Measurements from ENCODE around the gene GPR78. TPM values are rescaled to one million over a fixed set of nuclear protein-coding genes. Genes with fewer than 3 reads are reported as not detected.

Gene GPR78
- polyA plus RNA-seq, 1 donor (not counting 4 experiments of a cell fraction or from before 2014, with no cell fraction given), result not detected

- dilution Hi-C loops (cut with MboI; ENCODE audit: extremely low pct_ligation_motif_present, low sequenced_read_pairs), result no loop called here
- no peak overlapping the region for H3K9ac ChIP-seq (ENCODE audit: control insufficient read depth, extremely low read depth, insufficient read depth, low read length)
- H2AFZ ChIP-seq (ENCODE audit: control insufficient read depth, low read length), result no peak overlapping the region
- no peaks in the 10 kb centered on the region for H3K4me1 ChIP-seq (ENCODE audit: control insufficient read depth, extremely low read depth, insufficient read depth, low read length)
- H3K9me1 ChIP-seq (ENCODE audit: control insufficient read depth, extremely low read depth, insufficient read depth, low read length), result no peaks in the 10 kb centered on the region
- no peak for DNase-seq (ENCODE audit: low read depth, low spot score)
- no peak for FAIRE-seq
- H3K9me3 ChIP-seq (ENCODE audit: control insufficient read depth, low read depth, low read length), result no peaks in the 10 kb centered on the region
- H3K36me3 ChIP-seq (ENCODE audit: control insufficient read depth in 2 of 2, extremely low read depth in 1 of 2, insufficient read depth in 2 of 2, low read length in 2 of 2), result no peaks in the 10 kb centered on the region
- H3K27ac ChIP-seq (ENCODE audit: control insufficient read depth, insufficient read depth, low read length), result no peak overlapping the region
- no peaks in the 10 kb centered on the region for H3K79me2 ChIP-seq (ENCODE audit: control insufficient read depth, insufficient read depth, low read length)
- no peak overlapping the region for H3K4me2 ChIP-seq (ENCODE audit: control insufficient read depth, extremely low read depth, insufficient read depth, low read depth, low read length)
- peaks cover 11% of the 10 kb centered on the region for H3K27me3 ChIP-seq (ENCODE audit: control insufficient read depth, extremely low read depth, insufficient read depth, low read length)
- no peak for TF ChIP-seq EZH2 (IDR thresholded peaks at IDR 0.05; ENCODE audit: low read length)
- no peak for TF ChIP-seq CTCF (optimal IDR thresholded peaks at IDR 0.05 in 1 of 3, IDR thresholded peaks at IDR 0.05 in 1 of 3, conservative IDR thresholded peaks at IDR 0.05 in 1 of 3; ENCODE audit: extremely low read depth in 1 of 3, insufficient read depth in 2 of 3, low read length in 3 of 3)
- no peak overlapping the region for H3K4me3 ChIP-seq (ENCODE audit: control insufficient read depth in 2 of 3, extremely low read depth in 1 of 3, insufficient read depth in 2 of 3, low read depth in 1 of 3, low read length in 3 of 3)
- no peaks in the 10 kb centered on the region for H4K20me1 ChIP-seq (ENCODE audit: control insufficient read depth, extremely low read depth, insufficient read depth, low read length)
Measured at GRCh38 chr4:8582941-8583654, 2.9 kb downstream of the GPR78 start.

GRCh38 chr4:8583655-8584025, 3.4 kb downstream of the GPR78 start:
- Histone ChIP-seq H3K79me2 (ENCODE audit: control insufficient read depth, insufficient read depth, low read length) (no peaks in the 10 kb centered on the region), H3K27me3 (ENCODE audit: control insufficient read depth, extremely low read depth, insufficient read depth, low read length) (peaks cover 11% of the 10 kb centered on the region), H2AFZ (ENCODE audit: control insufficient read depth, low read length) (no peak overlapping the region), H3K9me3 (ENCODE audit: control insufficient read depth, low read depth, low read length) (no peaks in the 10 kb centered on the region), H3K27ac (ENCODE audit: control insufficient read depth, insufficient read depth, low read length) (no peak overlapping the region), H3K4me1 (ENCODE audit: control insufficient read depth, extremely low read depth, insufficient read depth, low read length) (no peaks in the 10 kb centered on the region), H3K4me2 (ENCODE audit: control insufficient read depth, extremely low read depth, insufficient read depth, low read depth, low read length) (no peak overlapping the region), H4K20me1 (ENCODE audit: control insufficient read depth, extremely low read depth, insufficient read depth, low read length) (no peaks in the 10 kb centered on the region), H3K9ac (ENCODE audit: control insufficient read depth, extremely low read depth, insufficient read depth, low read length) (no peak overlapping the region), H3K4me3 (ENCODE audit: control insufficient read depth in 2 of 3, extremely low read depth in 1 of 3, insufficient read depth in 2 of 3, low read depth in 1 of 3, low read length in 3 of 3) (no peak overlapping the region), H3K36me3 (ENCODE audit: control insufficient read depth in 2 of 2, extremely low read depth in 1 of 2, insufficient read depth in 2 of 2, low read length in 2 of 2) (no peaks in the 10 kb centered on the region), H3K9me1 (ENCODE audit: control insufficient read depth, extremely low read depth, insufficient read depth, low read length) (no peaks in the 10 kb centered on the region)
- FAIRE-seq, result no peak
- DNase-seq (ENCODE audit: low read depth, low spot score), result no peak
- dilution Hi-C loops (cut with MboI; ENCODE audit: extremely low pct_ligation_motif_present, low sequenced_read_pairs), result no loop called here
- TF ChIP-seq CTCF (optimal IDR thresholded peaks at IDR 0.05 in 1 of 3, IDR thresholded peaks at IDR 0.05 in 1 of 3, conservative IDR thresholded peaks at IDR 0.05 in 1 of 3; ENCODE audit: extremely low read depth in 1 of 3, insufficient read depth in 2 of 3, low read length in 3 of 3), result no peak
- TF ChIP-seq EZH2 (IDR thresholded peaks at IDR 0.05; ENCODE audit: low read length), result no peak
